Head of caudate nucleus (tissue), 42 donors: ENCODE measurements around the gene ZMYM4.
A peak's percentile ranks its signal among the peaks of the same experiment; 100 is the strongest.
"Not testable (repeated sequence)": the region's sequence is repeated elsewhere in the genome, so short reads cannot be mapped to it uniquely, and the experiment has no call there.

Source experiments
- DNase-seq, 42 donors: peaks; one replicate each; pipeline versions ENCODE4 v3.0.0 to v3.0.0-alpha.2; 2020 to 2021; ENCODE audit warnings: mixed read lengths in 7 of 42
- intact Hi-C: fragments of 100-400 bp; cut with DNase I; formaldehyde crosslinking; loops from one replicate; pipeline ENCODE4 v1.15.0; 2022

ZMYM4 gene

GRCh38 chr1:35268282-35269200 lies at the start of gene ZMYM4:
ZMYM4 (plus strand) TSS chr1:35268709; CDS start chr1:35269047, 338 bp downstream.
- intact Hi-C loops: loop anchor here (10.0 kb wide), 1 partner anchor 74 kb away; the partner anchor contains the start of gene SFPQ
- DNase-seq: peak; percentile 82 to 96 (median 90)

- no peak for DNase-seq
- intact Hi-C loops: no loop called here
These were observed 47.5 kb upstream of the ZMYM4 start for GRCh38 chr1:35220976-35221375.

- intact Hi-C loops: no loop called here
- no peak for DNase-seq
These were observed 46.0 kb upstream of the ZMYM4 start for GRCh38 chr1:35222322-35223083.

GRCh38 chr1:35223084-35223630 lies 45.4 kb upstream of the ZMYM4 start:
- no peak for DNase-seq
- intact Hi-C loops: no loop called here

DNA sequence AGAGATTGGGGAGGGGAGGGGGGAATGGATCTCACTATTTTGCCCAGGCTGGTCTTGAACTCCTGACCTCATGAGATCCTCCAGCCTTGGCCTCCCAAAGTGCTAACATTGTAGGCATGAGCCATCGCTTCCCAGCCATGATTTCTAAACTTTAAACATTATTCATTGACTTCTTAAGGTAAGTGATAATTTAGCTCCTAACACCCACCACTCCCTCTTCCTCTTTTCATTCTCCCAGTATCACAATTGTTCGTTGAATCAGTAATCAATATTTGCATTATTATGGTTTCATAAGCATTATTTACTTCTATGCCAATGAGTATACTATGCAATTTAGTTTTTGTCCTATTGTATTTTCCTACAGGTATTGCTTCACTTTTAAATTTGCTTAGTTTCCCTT lies 42.0 kb upstream of the ZMYM4 start:
- DNase-seq: no peak
- intact Hi-C loops: no loop called here

DNA sequence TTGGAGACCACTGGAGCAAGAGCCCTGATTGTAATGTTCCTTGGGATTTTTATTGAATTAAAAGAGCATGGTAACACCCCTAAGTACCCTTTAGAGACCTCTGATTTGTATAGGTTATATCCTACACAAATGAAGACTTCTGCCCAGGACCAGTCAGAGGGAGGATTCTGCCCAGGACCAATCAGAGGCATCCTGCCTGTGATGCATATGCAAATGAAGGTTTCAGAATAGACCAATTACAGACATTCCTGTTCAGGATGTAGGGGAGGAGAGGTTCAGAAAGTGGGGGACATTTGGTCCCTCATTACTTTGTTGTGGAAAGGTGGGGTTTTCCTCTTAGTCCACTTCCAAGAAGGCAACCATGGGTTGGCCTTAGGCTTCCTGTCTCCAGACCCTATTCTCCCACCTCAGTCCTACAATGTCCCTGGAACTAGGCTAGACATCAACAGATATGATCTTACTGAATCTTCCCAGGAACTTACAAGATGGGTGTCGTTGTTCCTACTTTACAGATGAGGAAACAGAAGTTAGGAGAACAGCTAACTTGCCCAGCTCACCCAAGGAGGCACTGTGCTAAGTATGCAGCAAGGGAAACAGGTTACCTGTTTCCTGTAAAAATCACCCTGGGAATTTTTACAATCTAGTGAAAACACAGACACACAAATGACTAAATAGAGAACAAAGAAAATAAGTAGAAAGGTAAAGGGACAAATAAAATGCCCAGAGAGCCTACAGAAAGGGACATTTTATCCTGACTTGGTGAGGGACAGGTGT lies 38.7 kb upstream of the ZMYM4 start:
- intact Hi-C loops: no loop called here
- DNase-seq: no peak

DNA sequence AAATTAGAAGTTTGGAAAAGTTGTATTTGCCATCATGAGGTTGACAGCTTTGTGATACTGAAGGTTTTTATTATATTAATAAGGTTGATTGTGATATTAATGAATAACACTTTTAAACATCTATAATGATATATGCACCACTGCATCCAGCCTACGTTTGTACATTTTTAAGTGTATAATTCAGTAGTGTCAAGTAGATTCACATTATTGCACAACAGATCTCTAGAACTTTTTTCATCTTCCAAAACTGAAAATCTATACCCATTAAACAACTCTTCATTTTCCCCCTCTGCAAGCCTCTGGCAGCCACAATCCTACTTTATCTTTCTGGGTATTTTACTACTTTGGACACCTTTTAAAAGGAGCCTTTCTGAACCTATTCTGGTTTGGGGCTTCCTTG lies 37.2 kb upstream of the ZMYM4 start:
- intact Hi-C loops: no loop called here
- DNase-seq: no peak

GRCh38 chr1:35236772-35237171 lies 31.7 kb upstream of the ZMYM4 start:
- DNase-seq, intact Hi-C loops: not testable (repeated sequence)

DNA sequence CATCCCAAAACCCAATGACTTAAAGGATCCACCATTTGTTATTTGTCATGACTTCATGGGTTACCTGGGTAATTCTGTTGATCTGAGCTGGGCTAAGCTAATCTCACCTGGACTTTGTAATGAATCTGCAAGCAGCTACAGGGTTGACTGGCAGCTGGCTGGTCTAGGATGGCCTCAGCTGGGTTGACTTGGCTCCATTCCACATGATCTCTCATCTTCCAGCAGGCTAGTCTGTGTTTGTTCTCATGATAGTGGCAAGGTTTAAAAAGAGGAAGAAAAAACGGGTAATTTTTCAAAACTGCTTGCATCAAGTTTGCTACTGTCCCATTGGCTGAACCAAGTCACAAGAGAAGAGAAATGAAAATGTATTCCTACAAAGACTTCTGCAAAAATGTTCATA lies 24.8 kb upstream of the ZMYM4 start:
- intact Hi-C loops: no loop called here
- DNase-seq: peak in 1 of 42 donors; percentile 2

DNA sequence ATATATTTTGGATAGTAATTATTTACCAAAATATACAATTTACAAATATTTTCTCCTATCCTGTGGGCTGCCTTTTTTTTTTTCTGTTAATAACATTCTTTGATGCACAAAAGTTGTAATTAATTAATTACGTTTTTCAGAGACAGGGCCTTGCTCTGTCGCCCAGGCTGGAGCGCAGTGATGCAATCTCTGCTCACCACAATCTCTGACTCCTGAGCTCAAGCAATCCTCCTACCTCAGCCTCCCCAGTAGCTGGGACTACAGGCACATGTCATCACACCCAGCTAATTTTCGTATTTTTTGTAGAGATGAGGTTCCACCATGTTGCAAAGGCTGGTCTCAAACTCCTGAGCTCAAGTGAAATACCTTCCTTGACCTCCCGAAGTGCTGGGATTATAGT lies 21.3 kb upstream of the ZMYM4 start:
- DNase-seq: no peak
- intact Hi-C loops: no loop called here

- intact Hi-C loops: no loop called here
- DNase-seq: no peak
These were observed 14.6 kb upstream of the ZMYM4 start for GRCh38 chr1:35253941-35254340.

GRCh38 chr1:35255276-35255675 lies 13.2 kb upstream of the ZMYM4 start:
- intact Hi-C loops: no loop called here
- no peak for DNase-seq

- no peak for DNase-seq
- intact Hi-C loops: no loop called here
These were observed 8.9 kb upstream of the ZMYM4 start for GRCh38 chr1:35259561-35259960.

GRCh38 chr1:35261412-35262120 lies 6.9 kb upstream of the ZMYM4 start:
- intact Hi-C loops: loop anchor here (10.0 kb wide), 1 partner anchor 67 kb away; the partner anchor contains the start of gene SFPQ
- no peak for DNase-seq

GRCh38 chr1:35264035-35264434 lies 4.5 kb upstream of the ZMYM4 start:
- DNase-seq: no peak
- intact Hi-C loops: loop anchor here (10.0 kb wide), 1 partner anchor 69 kb away; the partner anchor contains the start of gene SFPQ

DNA sequence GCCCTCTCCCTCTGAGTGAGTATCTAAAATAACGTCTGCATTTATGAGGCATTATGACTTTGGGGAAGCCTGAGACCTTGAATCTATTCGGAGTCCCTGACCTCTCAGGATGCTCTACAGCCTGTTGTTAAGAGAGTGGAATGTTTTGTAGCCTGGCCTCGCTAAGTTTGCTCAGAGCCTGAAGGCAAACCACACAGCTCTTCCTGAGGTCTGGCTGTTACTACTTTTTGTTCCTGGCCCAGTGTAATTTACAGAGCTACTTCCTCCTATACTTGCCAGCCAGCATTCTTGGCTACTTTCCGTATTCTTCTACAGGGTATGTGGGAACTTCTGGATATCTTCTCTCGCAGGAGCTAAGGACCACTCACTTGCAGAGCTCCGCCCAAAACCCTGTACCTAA lies 3.6 kb upstream of the ZMYM4 start:
- no peak for DNase-seq
- intact Hi-C loops: loop anchor here (10.0 kb wide), 1 partner anchor 70 kb away; the partner anchor contains the start of gene SFPQ

DNA sequence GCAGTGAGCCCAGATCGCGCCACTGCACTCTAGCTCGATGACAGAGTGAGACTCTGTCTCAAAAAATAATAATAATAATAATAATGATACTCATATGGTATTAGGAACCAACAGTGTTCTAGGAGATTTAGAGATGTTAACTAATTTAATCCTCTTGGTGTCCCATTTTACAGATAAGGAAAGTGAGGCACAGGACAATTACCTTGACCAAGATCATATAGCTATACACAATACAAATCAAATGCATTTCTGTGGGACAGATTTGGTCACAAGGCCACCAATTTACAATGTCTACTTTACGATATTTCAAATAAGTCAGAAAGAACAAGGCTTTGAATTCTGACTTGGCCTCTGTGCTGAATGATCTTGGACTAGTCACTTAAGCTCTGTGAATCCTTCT lies 2.2 kb upstream of the ZMYM4 start:
- intact Hi-C loops: loop anchor here (10.0 kb wide), 1 partner anchor 72 kb away; the partner anchor contains the start of gene SFPQ
- DNase-seq: no peak
